GM23338 (cell line): Measurements from ENCODE around the gene KIAA1671. TPM values are rescaled to one million over a fixed set of nuclear protein-coding genes. Genes with fewer than 3 reads are reported as not detected.
A peak's percentile ranks its signal among the peaks of the same experiment; 100 is the strongest.

Experiments used
- ATAC-seq: fragments of 200-7000 bp; cut with Tn5 transposase; 3 replicates; pipeline ENCODE4 v1.9.1; 2020
- DNase-seq: peaks from one replicate; pipeline ENCODE4 v3.0.0-alpha.2; 2015; ENCODE audit warnings: low spot score
- H2AFZ ChIP-seq: fragments of 200-600 bp; sonication (generic); 2 replicates; pipeline ENCODE4 v1.8.0; 2016; ENCODE audit warnings: antibody characterized with exemption, mild to moderate bottlenecking, moderate library complexity
- H3F3A ChIP-seq: fragments of 200-600 bp; sonication (generic); replicated peaks from 2 replicates; pipeline ENCODE4 v1.8.0; 2017; ENCODE audit warnings: antibody characterized with exemption, mixed run types, low read depth
- H3K27ac ChIP-seq: fragments of 200-600 bp; sonication (generic); 2 replicates; pipeline ENCODE4 v1.6.1; 2016; ENCODE audit warnings: low read depth
- H3K27me3 ChIP-seq: fragments of 200-600 bp; sonication (generic); 2 replicates; pipeline ENCODE4 v1.8.0; 2016; ENCODE audit warnings: mild to moderate bottlenecking, mixed run types, moderate library complexity; ENCODE audit not compliant: insufficient read depth
- H3K36me3 ChIP-seq: fragments of 200-600 bp; sonication (generic); 2 replicates; pipeline ENCODE4 v1.8.0; 2016; ENCODE audit warnings: mild to moderate bottlenecking; ENCODE audit not compliant: insufficient read depth
- H3K4me1 ChIP-seq: fragments of 200-600 bp; sonication (generic); 2 replicates; pipeline ENCODE4 v1.8.0; 2016; ENCODE audit warnings: mild to moderate bottlenecking, moderate library complexity; ENCODE audit not compliant: insufficient read depth
- H3K4me2 ChIP-seq: fragments of 200-600 bp; sonication (generic); 2 replicates; pipeline ENCODE4 v1.7.1; 2017; ENCODE audit warnings: mixed run types
- H3K4me3 ChIP-seq: fragments of 200-600 bp; sonication (generic); 2 replicates; pipeline ENCODE4 v1.6.1; 2016; ENCODE audit warnings: mixed run types
- H3K79me2 ChIP-seq: fragments of 200-600 bp; sonication (generic); replicated peaks from 2 replicates; pipeline ENCODE4 v1.8.0; 2017; ENCODE audit warnings: mild to moderate bottlenecking; ENCODE audit not compliant: insufficient read depth
- H3K9me2 ChIP-seq: fragments of 200-600 bp; sonication (generic); 2 replicates; pipeline ENCODE4 v1.8.0; 2017; ENCODE audit not compliant: insufficient read depth
- H4K20me1 ChIP-seq: fragments of 200-600 bp; sonication (generic); replicated peaks from 2 replicates; pipeline ENCODE4 v1.8.0; 2017; ENCODE audit warnings: mild to moderate bottlenecking; ENCODE audit not compliant: insufficient read depth
- H3K27ac Mint-ChIP-seq: 2 replicates; pipeline ENCODE4 v1.8.0; 2020; ENCODE audit warnings: inconsistent platforms, mild to moderate bottlenecking, moderate library complexity, mixed read lengths
- H3K27me3 Mint-ChIP-seq: 3 replicates; pipeline ENCODE4 v1.8.0; 2022; ENCODE audit warnings: low read depth, mild to moderate bottlenecking, moderate library complexity, mixed read lengths, inconsistent platforms; ENCODE audit not compliant: insufficient read depth, poor library complexity
- H3K36me3 Mint-ChIP-seq: 3 replicates; pipeline ENCODE4 v1.8.0; 2021; ENCODE audit warnings: low read depth, mild to moderate bottlenecking, inconsistent platforms, moderate library complexity, mixed read lengths
- H3K4me1 Mint-ChIP-seq: 3 replicates; pipeline ENCODE4 v1.8.0; 2020; ENCODE audit warnings: mild to moderate bottlenecking, inconsistent platforms, mixed read lengths
- H3K4me3 Mint-ChIP-seq: 3 replicates; pipeline ENCODE4 v1.8.0; 2021; ENCODE audit warnings: moderate library complexity, mild to moderate bottlenecking, inconsistent platforms, mixed read lengths
- H3K9me3 Mint-ChIP-seq: 3 replicates; pipeline ENCODE4 v1.8.0; 2020; ENCODE audit warnings: moderate library complexity, mild to moderate bottlenecking, inconsistent platforms, mixed read lengths
- CREB1 ChIP-seq: fragments of 250-450 bp; sonication (Bioruptor Pico); IDR thresholded peaks from 2 replicates; pipeline ENCODE4 v1.5.0; 2020; ENCODE audit warnings: low read depth, mild to moderate bottlenecking, moderate library complexity
- EZH2 ChIP-seq: fragments of 200-600 bp; sonication (generic); IDR thresholded peaks from one replicate; pipeline ENCODE4 v1.8.0; 2017; ENCODE audit warnings: antibody characterized with exemption, mild to moderate bottlenecking, low read depth; ENCODE audit not compliant: unreplicated experiment
- EZH2phosphoT487 ChIP-seq: fragments of 200-600 bp; sonication (generic); IDR thresholded peaks from one replicate; pipeline ENCODE4 v1.8.1; 2018; ENCODE audit warnings: antibody characterized with exemption; ENCODE audit not compliant: unreplicated experiment
- JUNB ChIP-seq: IDR thresholded peaks from one replicate; pipeline ENCODE4 v1.6.1; 2016; ENCODE audit warnings: antibody characterized with exemption; ENCODE audit not compliant: unreplicated experiment
- NANOG ChIP-seq: IDR thresholded peaks from 2 replicates; pipeline ENCODE4 v1.6.1; 2016; ENCODE audit warnings: antibody characterized with exemption, borderline replicate concordance
- POLR2AphosphoS5 ChIP-seq: IDR thresholded peaks from 2 replicates; pipeline ENCODE4 v1.6.1; 2016; ENCODE audit warnings: antibody characterized with exemption, low read depth
- STAT1 ChIP-seq: IDR thresholded peaks from one replicate; pipeline ENCODE4 v1.6.1; 2016; ENCODE audit warnings: antibody characterized with exemption; ENCODE audit not compliant: unreplicated experiment
- ZNF114 ChIP-seq: fragments of 250-450 bp; sonication (Bioruptor Pico); IDR thresholded peaks from 2 replicates; pipeline ENCODE4 v1.5.0; 2020; ENCODE audit warnings: mild to moderate bottlenecking, moderate library complexity
- ZNF331 ChIP-seq: fragments of 250-450 bp; sonication (Bioruptor Pico); IDR thresholded peaks from 2 replicates; pipeline ENCODE4 v1.5.0; 2020; ENCODE audit warnings: low read depth, mild to moderate bottlenecking, moderate library complexity
- polyA plus RNA-seq: library from polyadenylated mRNA; unstranded; fragments of >200 nt; fragmentation: Nextera tagmentation; extraction: Ambion mirVana; gene quantifications from 2 replicates; pipeline ENCODE4 v1.2.1, GENCODE V29; 2016
- total RNA-seq: library from RNA; depleted of rRNA; stranded (reverse); fragments of >200 nt; shearing (Covaris generic); gene quantifications from 2 replicates; pipeline ENCODE4 v1.2.3, GENCODE V29; 2014
- TF ChIP-seq, protein P1 (sequence below): IDR thresholded peaks from one replicate; pipeline ENCODE4 v1.6.1; 2018; ENCODE audit warnings: antibody characterized with exemption; ENCODE audit not compliant: unreplicated experiment
- TF ChIP-seq, protein P2 (sequence below): fragments of 250-450 bp; sonication (Bioruptor Pico); IDR thresholded peaks from 2 replicates; pipeline ENCODE4 v1.5.0; 2020; ENCODE audit warnings: mild to moderate bottlenecking, moderate library complexity
- TF ChIP-seq, protein P3 (sequence below), 2 experiments: fragments of 200-600 bp in 1 of 2; sonication (generic) in 1 of 2; conservative IDR thresholded peaks; 2 replicates each; pipeline versions ENCODE4 v1.5.1 to v1.6.1; 2016 to 2017; ENCODE audit warnings: antibody characterized with exemption in 2 of 2, low read depth in 2 of 2, mild to moderate bottlenecking in 2 of 2, moderate library complexity in 1 of 2
- TF ChIP-seq, protein P4 (sequence below): IDR thresholded peaks from 2 replicates; pipeline ENCODE4 v1.6.1; 2016; ENCODE audit warnings: antibody characterized with exemption

Gene KIAA1671
- total and polyA plus RNA-seq, 2 experiments from 2014 or later: 6.1 to 27.2 TPM

DNA sequence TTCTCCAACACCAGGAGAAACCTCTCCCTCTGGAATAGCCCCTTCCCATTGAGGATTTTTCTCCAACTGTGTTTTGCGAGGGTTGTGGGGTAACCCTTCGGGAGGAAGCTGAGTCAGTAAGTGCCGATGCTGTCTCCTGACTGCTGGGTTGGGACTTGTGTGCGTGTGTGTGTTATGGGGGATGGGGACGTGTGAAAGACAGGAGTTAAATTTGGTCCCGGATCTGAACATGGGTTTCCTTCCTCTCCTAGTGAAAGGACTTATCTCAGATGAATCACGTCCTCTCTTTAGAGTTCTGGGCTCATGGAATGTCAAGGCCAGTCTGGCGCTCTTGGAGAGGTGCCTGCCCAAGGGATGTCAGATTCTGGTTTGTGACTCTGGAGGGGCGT lies 33.3 kb downstream of the KIAA1671 start:
- Mint-ChIP-seq H3K4me3 (no peak overlapping the region), H3K27me3 (peaks cover 6% of the 10 kb centered on the region), H3K27ac (peak overlapping the region; percentile 67; the same call in 1 of the 2 replicates), H3K36me3 (peaks cover 4% of the 10 kb centered on the region; the same call in 2 of the 3 replicates), H3K4me1 (peaks cover 24% of the 10 kb centered on the region), H3K9me3 (no peaks in the 10 kb centered on the region)
- DNase-seq (no peak), ATAC-seq (no peak)
- peak overlapping the region; percentile 76 for H3K27ac ChIP-seq
- no peak overlapping the region for H2AFZ ChIP-seq
- H3K9me2 ChIP-seq: no peaks in the 10 kb centered on the region
- no peak overlapping the region for H3K4me3 ChIP-seq
- no peaks in the 10 kb centered on the region; the same call in 1 of the 2 replicates for H4K20me1 ChIP-seq
- no peak overlapping the region for H3K4me2 ChIP-seq
- H3F3A ChIP-seq: no peaks in the 10 kb centered on the region
- peaks cover 14% of the 10 kb centered on the region; the same call in 1 of the 2 replicates for H3K79me2 ChIP-seq
- peaks cover 17% of the 10 kb centered on the region; the same call in 1 of the 2 replicates for H3K4me1 ChIP-seq
- TF ChIP-seq EZH2: no peak
- no peak for TF ChIP-seq NANOG
- TF ChIP-seq, protein P1, sequence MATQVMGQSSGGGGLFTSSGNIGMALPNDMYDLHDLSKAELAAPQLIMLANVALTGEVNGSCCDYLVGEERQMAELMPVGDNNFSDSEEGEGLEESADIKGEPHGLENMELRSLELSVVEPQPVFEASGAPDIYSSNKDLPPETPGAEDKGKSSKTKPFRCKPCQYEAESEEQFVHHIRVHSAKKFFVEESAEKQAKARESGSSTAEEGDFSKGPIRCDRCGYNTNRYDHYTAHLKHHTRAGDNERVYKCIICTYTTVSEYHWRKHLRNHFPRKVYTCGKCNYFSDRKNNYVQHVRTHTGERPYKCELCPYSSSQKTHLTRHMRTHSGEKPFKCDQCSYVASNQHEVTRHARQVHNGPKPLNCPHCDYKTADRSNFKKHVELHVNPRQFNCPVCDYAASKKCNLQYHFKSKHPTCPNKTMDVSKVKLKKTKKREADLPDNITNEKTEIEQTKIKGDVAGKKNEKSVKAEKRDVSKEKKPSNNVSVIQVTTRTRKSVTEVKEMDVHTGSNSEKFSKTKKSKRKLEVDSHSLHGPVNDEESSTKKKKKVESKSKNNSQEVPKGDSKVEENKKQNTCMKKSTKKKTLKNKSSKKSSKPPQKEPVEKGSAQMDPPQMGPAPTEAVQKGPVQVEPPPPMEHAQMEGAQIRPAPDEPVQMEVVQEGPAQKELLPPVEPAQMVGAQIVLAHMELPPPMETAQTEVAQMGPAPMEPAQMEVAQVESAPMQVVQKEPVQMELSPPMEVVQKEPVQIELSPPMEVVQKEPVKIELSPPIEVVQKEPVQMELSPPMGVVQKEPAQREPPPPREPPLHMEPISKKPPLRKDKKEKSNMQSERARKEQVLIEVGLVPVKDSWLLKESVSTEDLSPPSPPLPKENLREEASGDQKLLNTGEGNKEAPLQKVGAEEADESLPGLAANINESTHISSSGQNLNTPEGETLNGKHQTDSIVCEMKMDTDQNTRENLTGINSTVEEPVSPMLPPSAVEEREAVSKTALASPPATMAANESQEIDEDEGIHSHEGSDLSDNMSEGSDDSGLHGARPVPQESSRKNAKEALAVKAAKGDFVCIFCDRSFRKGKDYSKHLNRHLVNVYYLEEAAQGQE: no peak
- TF ChIP-seq POLR2AphosphoS5: no peak
- TF ChIP-seq JUNB: no peak
- no peak for TF ChIP-seq CREB1 (CRISPR knock-in tag)
- TF ChIP-seq, protein P2, sequence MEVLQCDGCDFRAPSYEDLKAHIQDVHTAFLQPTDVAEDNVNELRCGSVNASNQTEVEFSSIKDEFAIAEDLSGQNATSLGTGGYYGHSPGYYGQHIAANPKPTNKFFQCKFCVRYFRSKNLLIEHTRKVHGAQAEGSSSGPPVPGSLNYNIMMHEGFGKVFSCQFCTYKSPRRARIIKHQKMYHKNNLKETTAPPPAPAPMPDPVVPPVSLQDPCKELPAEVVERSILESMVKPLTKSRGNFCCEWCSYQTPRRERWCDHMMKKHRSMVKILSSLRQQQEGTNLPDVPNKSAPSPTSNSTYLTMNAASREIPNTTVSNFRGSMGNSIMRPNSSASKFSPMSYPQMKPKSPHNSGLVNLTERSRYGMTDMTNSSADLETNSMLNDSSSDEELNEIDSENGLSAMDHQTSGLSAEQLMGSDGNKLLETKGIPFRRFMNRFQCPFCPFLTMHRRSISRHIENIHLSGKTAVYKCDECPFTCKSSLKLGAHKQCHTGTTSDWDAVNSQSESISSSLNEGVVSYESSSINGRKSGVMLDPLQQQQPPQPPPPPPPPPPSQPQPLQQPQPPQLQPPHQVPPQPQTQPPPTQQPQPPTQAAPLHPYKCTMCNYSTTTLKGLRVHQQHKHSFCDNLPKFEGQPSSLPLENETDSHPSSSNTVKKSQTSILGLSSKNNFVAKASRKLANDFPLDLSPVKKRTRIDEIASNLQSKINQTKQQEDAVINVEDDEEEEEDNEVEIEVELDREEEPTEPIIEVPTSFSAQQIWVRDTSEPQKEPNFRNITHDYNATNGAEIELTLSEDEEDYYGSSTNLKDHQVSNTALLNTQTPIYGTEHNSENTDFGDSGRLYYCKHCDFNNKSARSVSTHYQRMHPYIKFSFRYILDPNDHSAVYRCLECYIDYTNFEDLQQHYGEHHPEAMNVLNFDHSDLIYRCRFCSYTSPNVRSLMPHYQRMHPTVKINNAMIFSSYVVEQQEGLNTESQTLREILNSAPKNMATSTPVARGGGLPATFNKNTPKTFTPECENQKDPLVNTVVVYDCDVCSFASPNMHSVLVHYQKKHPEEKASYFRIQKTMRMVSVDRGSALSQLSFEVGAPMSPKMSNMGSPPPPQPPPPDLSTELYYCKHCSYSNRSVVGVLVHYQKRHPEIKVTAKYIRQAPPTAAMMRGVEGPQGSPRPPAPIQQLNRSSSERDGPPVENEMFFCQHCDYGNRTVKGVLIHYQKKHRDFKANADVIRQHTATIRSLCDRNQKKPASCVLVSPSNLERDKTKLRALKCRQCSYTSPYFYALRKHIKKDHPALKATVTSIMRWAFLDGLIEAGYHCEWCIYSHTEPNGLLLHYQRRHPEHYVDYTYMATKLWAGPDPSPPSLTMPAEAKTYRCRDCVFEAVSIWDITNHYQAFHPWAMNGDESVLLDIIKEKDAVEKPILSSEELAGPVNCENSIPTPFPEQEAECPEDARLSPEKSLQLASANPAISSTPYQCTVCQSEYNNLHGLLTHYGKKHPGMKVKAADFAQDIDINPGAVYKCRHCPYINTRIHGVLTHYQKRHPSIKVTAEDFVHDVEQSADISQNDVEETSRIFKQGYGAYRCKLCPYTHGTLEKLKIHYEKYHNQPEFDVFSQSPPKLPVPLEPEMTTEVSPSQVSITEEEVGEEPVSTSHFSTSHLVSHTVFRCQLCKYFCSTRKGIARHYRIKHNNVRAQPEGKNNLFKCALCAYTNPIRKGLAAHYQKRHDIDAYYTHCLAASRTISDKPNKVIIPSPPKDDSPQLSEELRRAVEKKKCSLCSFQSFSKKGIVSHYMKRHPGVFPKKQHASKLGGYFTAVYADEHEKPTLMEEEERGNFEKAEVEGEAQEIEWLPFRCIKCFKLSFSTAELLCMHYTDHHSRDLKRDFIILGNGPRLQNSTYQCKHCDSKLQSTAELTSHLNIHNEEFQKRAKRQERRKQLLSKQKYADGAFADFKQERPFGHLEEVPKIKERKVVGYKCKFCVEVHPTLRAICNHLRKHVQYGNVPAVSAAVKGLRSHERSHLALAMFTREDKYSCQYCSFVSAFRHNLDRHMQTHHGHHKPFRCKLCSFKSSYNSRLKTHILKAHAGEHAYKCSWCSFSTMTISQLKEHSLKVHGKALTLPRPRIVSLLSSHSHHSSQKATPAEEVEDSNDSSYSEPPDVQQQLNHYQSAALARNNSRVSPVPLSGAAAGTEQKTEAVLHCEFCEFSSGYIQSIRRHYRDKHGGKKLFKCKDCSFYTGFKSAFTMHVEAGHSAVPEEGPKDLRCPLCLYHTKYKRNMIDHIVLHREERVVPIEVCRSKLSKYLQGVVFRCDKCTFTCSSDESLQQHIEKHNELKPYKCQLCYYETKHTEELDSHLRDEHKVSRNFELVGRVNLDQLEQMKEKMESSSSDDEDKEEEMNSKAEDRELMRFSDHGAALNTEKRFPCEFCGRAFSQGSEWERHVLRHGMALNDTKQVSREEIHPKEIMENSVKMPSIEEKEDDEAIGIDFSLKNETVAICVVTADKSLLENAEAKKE: no peak
- TF ChIP-seq STAT1: no peak
- TF ChIP-seq ZNF114 (CRISPR knock-in tag): no peak
- no peak for TF ChIP-seq EZH2phosphoT487
- no peak for TF ChIP-seq ZNF331 (CRISPR knock-in tag)
- TF ChIP-seq, protein P3, sequence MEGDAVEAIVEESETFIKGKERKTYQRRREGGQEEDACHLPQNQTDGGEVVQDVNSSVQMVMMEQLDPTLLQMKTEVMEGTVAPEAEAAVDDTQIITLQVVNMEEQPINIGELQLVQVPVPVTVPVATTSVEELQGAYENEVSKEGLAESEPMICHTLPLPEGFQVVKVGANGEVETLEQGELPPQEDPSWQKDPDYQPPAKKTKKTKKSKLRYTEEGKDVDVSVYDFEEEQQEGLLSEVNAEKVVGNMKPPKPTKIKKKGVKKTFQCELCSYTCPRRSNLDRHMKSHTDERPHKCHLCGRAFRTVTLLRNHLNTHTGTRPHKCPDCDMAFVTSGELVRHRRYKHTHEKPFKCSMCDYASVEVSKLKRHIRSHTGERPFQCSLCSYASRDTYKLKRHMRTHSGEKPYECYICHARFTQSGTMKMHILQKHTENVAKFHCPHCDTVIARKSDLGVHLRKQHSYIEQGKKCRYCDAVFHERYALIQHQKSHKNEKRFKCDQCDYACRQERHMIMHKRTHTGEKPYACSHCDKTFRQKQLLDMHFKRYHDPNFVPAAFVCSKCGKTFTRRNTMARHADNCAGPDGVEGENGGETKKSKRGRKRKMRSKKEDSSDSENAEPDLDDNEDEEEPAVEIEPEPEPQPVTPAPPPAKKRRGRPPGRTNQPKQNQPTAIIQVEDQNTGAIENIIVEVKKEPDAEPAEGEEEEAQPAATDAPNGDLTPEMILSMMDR (conservative IDR thresholded peaks at IDR 0.05; ENCODE audit: low read depth in 2 of 2): no peak
- TF ChIP-seq, protein P4, sequence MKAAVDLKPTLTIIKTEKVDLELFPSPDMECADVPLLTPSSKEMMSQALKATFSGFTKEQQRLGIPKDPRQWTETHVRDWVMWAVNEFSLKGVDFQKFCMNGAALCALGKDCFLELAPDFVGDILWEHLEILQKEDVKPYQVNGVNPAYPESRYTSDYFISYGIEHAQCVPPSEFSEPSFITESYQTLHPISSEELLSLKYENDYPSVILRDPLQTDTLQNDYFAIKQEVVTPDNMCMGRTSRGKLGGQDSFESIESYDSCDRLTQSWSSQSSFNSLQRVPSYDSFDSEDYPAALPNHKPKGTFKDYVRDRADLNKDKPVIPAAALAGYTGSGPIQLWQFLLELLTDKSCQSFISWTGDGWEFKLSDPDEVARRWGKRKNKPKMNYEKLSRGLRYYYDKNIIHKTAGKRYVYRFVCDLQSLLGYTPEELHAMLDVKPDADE: no peak
- no peaks in the 10 kb centered on the region for H3K27me3 ChIP-seq
- no peaks in the 10 kb centered on the region for H3K36me3 ChIP-seq
